GM21360 (cell line): Measurements from ENCODE around the gene NRXN3.

Experiments used
- ATAC-seq: cut with Tn5 transposase; IDR thresholded peaks from one replicate; pipeline ENCODE4 v1.9.1; 2021; ENCODE audit warnings: mild to moderate bottlenecking, moderate library complexity; ENCODE audit not compliant: unreplicated experiment

The NRXN3 gene

DNA sequence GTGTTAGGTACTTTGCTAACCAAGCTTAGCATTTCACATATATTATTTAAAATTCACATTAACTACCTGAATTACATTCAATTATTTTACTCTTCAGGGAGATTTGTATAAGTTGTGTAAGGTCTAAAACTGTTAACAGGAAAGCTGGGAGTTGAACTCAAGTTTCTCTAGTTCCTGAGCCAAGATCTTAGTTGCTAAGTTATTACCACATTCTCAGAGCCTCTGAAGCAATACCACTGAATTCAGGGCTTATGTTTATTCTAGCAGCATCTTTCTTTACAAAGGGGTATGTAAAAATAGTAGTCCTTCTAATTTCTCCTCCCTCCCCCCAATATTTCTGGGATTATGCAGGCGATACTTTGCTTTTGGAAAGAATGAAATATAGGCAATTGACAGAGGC lies 1254.3 kb downstream of the NRXN3 start:
- ATAC-seq: no peak

DNA sequence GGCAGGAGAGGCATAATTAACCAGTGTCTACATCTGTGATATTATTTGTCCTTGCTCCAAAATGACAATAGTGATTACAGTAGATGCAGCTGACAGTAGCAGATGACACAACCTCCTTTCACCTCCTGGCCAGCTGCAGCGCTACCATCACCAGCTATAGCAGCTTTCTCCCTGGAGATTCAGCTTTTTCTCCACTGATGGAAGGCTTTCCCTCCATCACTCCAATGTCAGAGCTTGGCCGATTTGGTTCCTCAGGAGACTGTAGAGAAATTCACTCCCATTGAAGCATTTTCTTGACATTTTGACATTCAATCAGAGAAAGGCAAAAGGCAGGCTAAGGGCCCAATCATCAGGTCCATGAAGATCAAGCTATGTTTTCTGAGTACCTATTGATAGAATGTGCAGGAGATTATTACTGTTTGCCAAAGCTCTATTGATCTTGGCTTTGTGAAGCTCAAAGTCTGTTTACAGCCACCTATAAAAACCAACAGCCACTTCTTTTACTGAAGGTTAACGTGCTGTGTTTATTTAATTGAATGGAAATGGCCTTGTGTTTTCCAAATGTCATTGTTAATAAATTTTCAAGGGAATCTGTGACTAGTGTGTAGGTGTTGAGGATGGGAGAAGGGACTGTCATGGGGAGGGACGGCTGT lies 1256.1 kb downstream of the NRXN3 start:
- no peak for ATAC-seq

- no peak for ATAC-seq
These were observed 1262.5 kb downstream of the NRXN3 start for GRCh38 chr14:79432640-79433039.

GRCh38 chr14:79436335-79436734 lies 1266.2 kb downstream of the NRXN3 start:
- no peak for ATAC-seq

DNA sequence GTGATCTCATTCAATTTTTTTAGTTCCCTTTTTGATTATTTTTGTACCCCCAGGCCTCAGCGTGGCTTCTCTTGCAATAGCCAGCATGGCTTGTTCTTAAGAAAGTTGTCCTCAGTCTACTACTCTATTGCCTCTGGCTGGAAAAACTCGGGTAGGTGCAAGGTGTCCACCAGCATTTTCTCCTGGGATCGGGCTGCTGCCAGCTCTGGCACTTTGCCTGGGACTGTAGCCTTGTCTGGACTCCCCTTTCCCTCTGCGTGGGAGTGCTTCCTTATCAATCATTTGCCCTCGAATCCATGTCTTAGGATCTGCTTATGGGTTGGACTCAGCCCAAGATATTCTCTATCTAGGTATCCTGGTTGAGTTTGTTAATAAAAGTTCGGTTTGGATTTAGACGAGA lies 1267.8 kb downstream of the NRXN3 start:
- ATAC-seq: no peak

- no peak for ATAC-seq
These were observed 1268.6 kb downstream of the NRXN3 start for GRCh38 chr14:79438696-79439342.

GRCh38 chr14:79442786-79443185 lies 1272.6 kb downstream of the NRXN3 start:
- no peak for ATAC-seq

DNA sequence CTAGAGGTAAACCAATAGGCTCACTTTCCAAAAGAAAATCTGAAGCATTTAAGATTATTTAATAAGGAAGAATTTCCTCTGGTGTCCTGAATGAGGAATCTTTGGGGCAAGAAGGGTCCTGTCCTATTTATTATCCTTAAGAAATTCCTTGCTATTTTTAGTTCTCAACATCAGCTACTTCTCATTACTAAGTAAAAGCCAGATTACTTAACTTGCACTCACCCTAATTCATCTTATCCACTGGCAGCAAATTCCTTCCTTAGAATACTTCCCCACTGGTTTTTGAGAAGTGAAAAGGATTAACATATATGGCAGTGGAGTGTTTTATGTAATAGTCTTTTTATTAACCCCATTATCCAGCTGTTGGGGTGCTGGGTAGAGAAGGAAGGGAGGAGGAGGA lies 1273.4 kb downstream of the NRXN3 start:
- no peak for ATAC-seq

DNA sequence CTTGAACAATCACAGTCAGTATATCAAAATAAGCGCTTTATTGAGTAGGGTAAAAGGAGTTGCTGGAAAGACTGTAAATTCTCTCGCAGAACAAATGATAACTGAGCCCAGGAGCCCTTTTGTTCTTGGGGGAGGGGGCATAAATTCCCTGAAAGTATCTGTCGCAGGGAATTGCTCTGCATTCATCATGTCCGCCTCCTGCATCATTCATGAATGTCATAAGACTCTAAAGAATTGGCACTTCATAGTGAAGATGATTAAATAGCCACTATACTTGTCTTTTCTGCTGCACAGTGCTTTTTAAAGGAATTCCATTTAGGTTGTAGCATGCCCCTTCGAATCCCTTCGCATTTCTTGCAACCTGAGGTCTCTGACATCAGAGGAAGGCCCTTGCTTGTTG lies 1278.8 kb downstream of the NRXN3 start:
- no peak for ATAC-seq

DNA sequence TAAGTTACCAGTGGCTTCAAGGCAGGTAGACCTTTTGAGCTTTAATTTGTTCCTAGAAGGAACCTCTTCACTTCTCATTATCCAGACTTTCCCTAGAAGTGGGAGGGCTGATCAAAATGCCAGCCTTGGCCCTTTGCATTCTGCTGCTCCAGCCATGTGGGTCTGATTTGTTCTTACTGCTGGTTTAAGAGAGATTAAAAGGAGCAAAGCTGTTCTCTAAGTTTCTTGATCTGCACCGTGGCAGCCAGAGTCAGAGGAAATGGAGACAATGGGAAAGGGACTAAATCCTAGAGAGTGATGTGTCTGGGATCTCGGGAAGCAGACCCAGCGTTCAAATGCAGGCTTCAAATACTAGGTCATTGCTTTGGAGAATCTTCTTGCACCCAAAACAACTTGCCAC lies 1281.4 kb downstream of the NRXN3 start:
- ATAC-seq: no peak

DNA sequence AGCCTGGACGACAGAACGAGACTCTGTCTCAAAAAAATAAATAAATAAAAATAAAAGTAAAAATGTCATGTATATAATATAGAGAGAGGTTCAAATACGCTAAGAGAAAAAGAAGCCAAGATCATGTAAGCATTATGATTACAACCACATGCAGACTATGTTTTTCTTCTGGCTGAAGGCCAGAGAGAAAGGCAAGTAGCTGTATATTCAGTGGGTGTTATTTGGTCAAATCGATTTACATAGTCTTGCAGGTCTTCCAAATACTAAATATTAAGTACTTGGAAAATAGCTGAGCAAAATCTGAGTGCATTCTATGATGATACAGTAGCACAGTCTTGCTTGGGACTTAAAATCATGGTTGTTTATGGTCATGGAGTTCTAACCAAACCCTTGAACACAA lies 1283.1 kb downstream of the NRXN3 start:
- no peak for ATAC-seq

DNA sequence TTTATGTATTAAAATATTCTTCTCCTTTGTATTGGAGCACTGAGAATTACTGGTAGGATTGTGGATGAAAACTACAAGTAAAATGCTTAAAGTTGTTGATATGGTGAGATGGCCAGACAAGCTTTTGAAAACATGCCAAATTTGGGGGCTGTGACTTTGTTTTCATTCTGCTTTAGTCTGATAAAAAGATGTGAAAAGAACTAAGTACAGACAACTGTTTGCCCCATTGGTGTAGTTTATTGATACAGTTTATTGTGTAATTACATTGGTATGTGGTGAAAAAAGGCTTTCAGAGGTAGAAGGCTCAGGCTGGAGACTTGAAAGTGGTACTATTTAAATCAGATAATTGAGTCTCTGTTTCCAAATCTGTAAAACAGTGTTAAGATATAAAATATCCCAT lies 1294.3 kb downstream of the NRXN3 start:
- ATAC-seq: no peak

DNA sequence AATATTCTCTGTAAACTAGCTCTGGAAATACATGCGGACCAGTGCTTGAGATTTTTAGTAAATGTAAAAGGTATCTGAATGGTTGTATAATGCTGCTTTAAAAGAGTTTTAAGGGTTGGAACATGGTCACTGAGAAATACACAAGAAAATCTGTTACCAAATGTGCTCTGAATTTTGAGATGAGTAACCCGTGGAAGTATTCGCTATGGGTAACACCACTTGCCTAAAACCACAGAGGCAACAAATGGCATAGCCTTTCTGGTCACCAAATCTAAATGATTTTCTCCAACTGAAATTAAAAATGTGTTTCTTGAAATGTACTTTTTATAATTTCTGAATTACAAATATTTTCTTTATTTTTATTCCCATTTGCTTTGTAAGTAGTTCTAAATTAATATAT lies 1295.5 kb downstream of the NRXN3 start:
- no peak for ATAC-seq

GRCh38 chr14:79466938-79467527 lies 1296.9 kb downstream of the NRXN3 start:
- ATAC-seq: no peak

DNA sequence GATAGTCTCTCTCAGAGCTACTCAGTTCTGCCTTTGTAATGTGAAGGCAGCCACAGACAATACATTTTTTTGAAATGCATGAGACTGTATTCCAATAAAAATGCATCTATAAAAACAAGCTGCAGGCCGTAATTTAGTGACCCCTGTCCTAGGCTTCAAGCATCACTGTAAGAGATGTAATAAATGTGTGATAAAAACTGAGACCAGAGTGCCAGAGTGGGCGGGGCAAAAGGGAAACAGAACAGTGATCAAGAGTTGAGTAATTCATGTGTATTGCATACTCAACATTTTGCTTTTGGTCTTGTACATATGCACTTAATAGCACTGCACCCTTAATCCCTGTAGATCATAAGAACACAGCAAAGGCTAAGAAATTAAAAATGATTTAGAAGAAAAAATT lies 1297.7 kb downstream of the NRXN3 start:
- ATAC-seq: no peak

DNA sequence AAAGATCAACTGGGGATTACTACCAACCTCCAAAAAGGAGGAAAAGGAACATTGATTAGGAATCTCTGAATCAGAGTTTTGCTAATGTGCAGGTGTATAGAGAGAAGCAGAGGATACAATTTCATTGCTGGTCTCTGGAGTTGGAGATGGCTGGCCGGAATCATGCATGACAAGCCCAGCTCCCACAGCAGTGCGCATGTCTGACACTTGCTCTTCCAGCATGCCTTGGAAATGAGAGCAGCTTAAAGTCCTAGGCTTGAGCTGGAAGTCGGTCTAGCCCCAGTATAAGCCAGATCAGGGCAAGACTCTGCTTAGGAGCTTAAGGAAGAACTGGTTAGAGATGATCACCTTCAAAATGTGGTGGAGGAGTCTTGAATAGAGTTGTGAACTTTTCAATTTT lies 1298.3 kb downstream of the NRXN3 start:
- ATAC-seq: no peak

DNA sequence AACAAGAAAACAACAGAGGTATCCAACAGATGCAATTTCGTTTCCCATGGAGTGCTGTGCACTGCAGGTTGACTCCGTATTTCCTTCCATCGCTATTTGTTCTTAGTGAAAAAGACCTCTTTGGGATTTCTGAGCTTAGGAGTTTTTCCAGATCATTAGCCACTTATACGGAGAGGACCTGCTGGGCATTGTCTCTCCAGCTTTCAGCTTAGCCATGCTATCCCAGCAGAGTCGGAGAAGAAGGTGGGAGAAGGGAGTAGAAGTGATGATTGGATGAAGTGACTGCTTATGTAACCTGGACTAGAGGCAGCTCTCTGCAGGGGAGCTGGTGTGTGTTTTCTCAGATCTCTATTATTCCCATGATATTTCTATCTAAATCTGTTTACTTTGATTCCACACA lies 1303.5 kb downstream of the NRXN3 start:
- ATAC-seq: no peak

- no peak for ATAC-seq
These were observed 1305.8 kb downstream of the NRXN3 start for GRCh38 chr14:79475887-79476532.

DNA sequence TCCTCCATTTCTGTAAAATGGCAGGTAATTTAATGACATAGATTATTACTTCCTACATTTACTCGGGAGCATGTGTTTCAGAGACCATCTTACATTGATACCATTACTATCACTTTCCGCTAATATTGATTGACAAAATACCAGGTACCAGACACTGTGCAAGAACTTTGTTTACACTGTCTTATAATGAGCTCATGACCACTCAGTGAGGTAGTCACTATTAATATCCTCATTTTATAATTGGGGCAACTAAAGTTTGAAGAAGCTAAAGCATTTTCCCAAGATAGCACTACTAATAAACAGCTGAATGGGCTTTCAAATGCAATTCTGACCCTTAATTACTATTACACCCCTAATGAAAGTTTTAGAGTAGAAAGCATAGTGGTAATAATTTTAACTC lies 1306.4 kb downstream of the NRXN3 start:
- ATAC-seq: no peak

DNA sequence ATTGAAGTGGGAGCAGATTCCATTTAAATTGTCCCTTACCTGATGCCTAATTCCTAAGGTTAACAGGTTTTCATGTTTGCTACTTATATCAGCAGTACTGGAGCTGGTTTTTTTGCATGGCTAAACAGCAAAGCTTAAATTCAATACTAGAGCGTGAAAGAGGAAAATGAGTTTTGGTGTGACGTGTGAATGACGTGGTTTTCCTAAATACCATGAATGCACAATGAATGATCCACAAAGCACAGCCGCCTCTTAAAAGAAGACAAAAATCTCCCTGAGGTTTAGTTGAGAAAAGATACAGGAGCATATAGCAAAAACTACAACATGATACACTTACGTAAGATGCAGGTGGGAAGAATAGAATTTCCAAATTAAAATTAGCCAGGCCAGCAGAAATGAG lies 1310.0 kb downstream of the NRXN3 start:
- no peak for ATAC-seq

- no peak for ATAC-seq
These were observed 1312.7 kb downstream of the NRXN3 start for GRCh38 chr14:79482825-79483224.
